K562 (cell line): ENCODE results near the gene PDCD6IP. TPM values are rescaled to one million over a fixed set of nuclear protein-coding genes. Genes with fewer than 3 reads are reported as not detected.

Source experiments
- ATAC-seq: fragments of 200-7000 bp; cut with Tn5 transposase; 3 replicates; pipeline ENCODE4 v1.9.1; 2020; ENCODE audit warnings: moderate library complexity
- BruUV-seq: library from RNA; stranded (reverse); fragments of 400-500 nt; replicated peaks from 2 replicates; lab custom pipeline; 2021; lab: Mats Ljungman, UMichigan
- CTCF ChIA-PET: fragments of 300-600 bp; formaldehyde crosslinking; extraction: SDS; loops from one replicate; lab custom pipeline; 2021; ENCODE audit warnings: low intra/inter-chr PET ratio; lab: Yijun Ruan, JAX
- POLR2A ChIA-PET: fragments of 300-600, 350-650 bp; sonication (Branson Sonifier 250); formaldehyde crosslinking; extraction: SDS; loops from one replicate; lab custom pipeline; 2021; ENCODE audit warnings: antibody characterized with exemption, inconsistent platforms; lab: Yijun Ruan, JAX
- DNase-seq, 4 experiments: peaks; one replicate each; pipeline versions ENCODE4 v3.0.0 to v3.0.0-alpha.2; 2011 to 2018; ENCODE audit warnings: low spot score in 3 of 4, mixed read lengths in 3 of 4; ENCODE audit errors: extremely low read depth in 1 of 4
- FAIRE-seq: peaks from 2 replicates; lab custom pipeline; 2011; peaks lifted over from hg19 to GRCh38; lab: Jason Lieb, UNC
- H2AFZ ChIP-seq: 2 replicates; pipeline ENCODE4 v1.6.0; 2011; ENCODE audit warnings: low read depth, low read length, control low read depth, inconsistent platforms
- H3K27ac ChIP-seq: fragments of 200-600 bp; 3 replicates; pipeline ENCODE4 v1.8.0; 2011; ENCODE audit warnings: low read depth, mild to moderate bottlenecking, control low read depth, inconsistent platforms, low read length, moderate library complexity, mixed read lengths; ENCODE audit errors: extremely low read depth
- H3K27me3 ChIP-seq, 2 experiments: fragments of 300-600 bp in 1 of 2; 2 replicates in 1 of 2; 3 replicates in 1 of 2; pipeline versions ENCODE4 v1.6.0 to v1.8.0; 2011; ENCODE audit warnings: inconsistent platforms in 2 of 2, low read length in 2 of 2, mild to moderate bottlenecking in 1 of 2, mixed read lengths in 1 of 2, moderate library complexity in 1 of 2; ENCODE audit not compliant: control insufficient read depth in 2 of 2, insufficient read depth in 2 of 2
- H3K36me3 ChIP-seq: fragments of 300-600 bp; 3 replicates; pipeline ENCODE4 v1.8.0; 2011; ENCODE audit warnings: mild to moderate bottlenecking, low read length, inconsistent platforms; ENCODE audit not compliant: control insufficient read depth, insufficient read depth
- H3K4me1 ChIP-seq, 2 experiments: fragments of 200-600 bp in 1 of 2; replicated peaks in 1 of 2; 2 replicates in 1 of 2; 3 replicates in 1 of 2; pipeline versions ENCODE4 v1.5.1 to v1.8.0; 2011; ENCODE audit warnings: inconsistent platforms in 2 of 2, low read length in 2 of 2, mild to moderate bottlenecking in 1 of 2, mixed read lengths in 1 of 2, moderate library complexity in 1 of 2; ENCODE audit not compliant: control insufficient read depth in 2 of 2, insufficient read depth in 2 of 2
- H3K4me2 ChIP-seq: 2 replicates; pipeline ENCODE4 v1.6.1; 2011; ENCODE audit warnings: low read length, control low read depth, inconsistent platforms, mixed read lengths; ENCODE audit not compliant: insufficient read depth
- H3K4me3 ChIP-seq: fragments of 200-600 bp; sonication (generic), shearing (Covaris generic); 2 replicates; pipeline ENCODE4 v1.5.1; 2016; ENCODE audit warnings: control low read depth, inconsistent platforms
- H3K79me2 ChIP-seq: fragments of 200-600 bp; 3 replicates; pipeline ENCODE4 v1.8.0; 2011; ENCODE audit warnings: low read length, inconsistent platforms; ENCODE audit not compliant: control insufficient read depth, insufficient read depth
- H3K9ac ChIP-seq, 2 experiments: 2 replicates each; pipeline versions ENCODE4 v1.6.0 to v1.6.1; 2011; ENCODE audit warnings: low read depth in 2 of 2, low read length in 2 of 2, control low read depth in 1 of 2, inconsistent platforms in 1 of 2, mild to moderate bottlenecking in 1 of 2, mixed read lengths in 1 of 2; ENCODE audit not compliant: insufficient read depth in 1 of 2
- H3K9me1 ChIP-seq: one replicate; pipeline ENCODE4 v1.6.0; 2011; ENCODE audit warnings: inconsistent platforms, mild to moderate bottlenecking, low read length, moderate library complexity; ENCODE audit not compliant: control insufficient read depth, insufficient read depth
- H3K9me3 ChIP-seq: replicated peaks from 2 replicates; pipeline ENCODE4 v1.5.1; 2011; ENCODE audit warnings: low read depth, low read length, inconsistent platforms; ENCODE audit not compliant: control insufficient read depth, insufficient read depth
- H4K20me1 ChIP-seq: replicated peaks from 2 replicates; pipeline ENCODE4 v1.6.1; 2011; ENCODE audit warnings: low read length, inconsistent platforms, mixed read lengths; ENCODE audit not compliant: control insufficient read depth, insufficient read depth
- CHCHD3 ChIP-seq: fragments of 250-450 bp; sonication (Bioruptor Pico); IDR thresholded peaks from 2 replicates; pipeline ENCODE4 v2.1.2; 2022; ENCODE audit warnings: mild to moderate bottlenecking
- SOX6 ChIP-seq: fragments of 450-650 bp; IDR thresholded peaks from 2 replicates; pipeline ENCODE4 v1.6.1; 2014; ENCODE audit warnings: mild to moderate bottlenecking
- ZNF232 ChIP-seq: sonication (generic); formaldehyde crosslinking; IDR thresholded peaks from 2 replicates; pipeline ENCODE4 v1.8.0; 2022; ENCODE audit warnings: mild to moderate bottlenecking, missing genetic modification reagents
- ZNF655 ChIP-seq: fragments of 250-450 bp; sonication (Bioruptor Pico); IDR thresholded peaks from 2 replicates; pipeline ENCODE4 v1.5.0; 2021
- WGBS: fragments of 100-300 bp; shearing (Covaris generic); methylation state at CpG from one replicate; pipeline ENCODE4 v1.1.6; 2016; ENCODE audit warnings: low coverage, mixed read lengths; ENCODE audit not compliant: insufficient coverage; ENCODE audit errors: missing lambda C conversion rate; 5-methylcytosine and 5-hydroxymethylcytosine counted together
- in situ Hi-C: fragments of 300-500 bp; cut with MboI; formaldehyde crosslinking; loops from 4 replicates; pipeline ENCODE4 v1.15.0; 2018; ENCODE audit warnings: inconsistent platforms, mixed read lengths
- intact Hi-C: fragments of 100-400 bp; cut with micrococcal nuclease; formaldehyde crosslinking; loops from 2 replicates; pipeline ENCODE4 v1.14.2; 2022
- polyA plus RNA-seq, 8 experiments: library from polyadenylated mRNA; depleted of rRNA in 4 of 8; stranded (reverse) in 5 of 8; unstranded in 3 of 8; fragments of >200 nt; fragmentation: Nextera tagmentation in 2 of 8; fragmentation: Illumina TruSeq in 1 of 8; extraction: Ambion mirVana in 2 of 8; extraction: Trizol in 1 of 8; gene quantifications; 2 replicates each; pipeline versions ENCODE4 v1.2.1 to v1.2.3, GENCODE V29; 2011 to 2014; ENCODE audit warnings: inconsistent platforms in 1 of 8, missing spikeins in 1 of 8
- total RNA-seq, 7 experiments: library from RNA; depleted of rRNA in 6 of 7; stranded (reverse); fragments of >200 nt in 6 of 7; fragmentation: Illumina TruSeq in 2 of 7; extraction: Trizol in 2 of 7; gene quantifications; 2 replicates each; pipeline versions ENCODE4 v1.2.1 to v1.2.3, GENCODE V29; 2011 to 2021; ENCODE audit warnings: low replicate concordance in 1 of 7

Gene PDCD6IP
- total and polyA plus RNA-seq, 9 of the 15 experiments (the other 6 are each of a cell fraction or from before 2014, with no cell fraction given) = 40.2 to 302 (median 122) TPM

GRCh38 chr3:33881156-33882064, 83.0 kb downstream of the PDCD6IP start (continued):
- TF ChIP-seq ZNF655 (CRISPR knock-in tag) (no peak), ZNF232 (CRISPR knock-in tag) (no peak), CHCHD3 (CRISPR knock-in tag) (no peak)

GRCh38 chr3:33882296-33882695, 83.9 kb downstream of the PDCD6IP start:
- POLR2A ChIA-PET = interaction anchor here (0.6 kb wide), 2 partner anchors 229 to 816 kb away, joined by 3 to 4 read pairs; no protein-coding TSS in a partner anchor
- no peak for ATAC-seq
- H3K4me3 ChIP-seq = no peak overlapping the region

More at GRCh38 chr3:33882296-33882695, 83.9 kb downstream of the PDCD6IP start:
- H3K9me1 ChIP-seq = no peaks in the 10 kb centered on the region
- intact Hi-C loops = loop anchor here (5.0 kb wide), 2 partner anchors 225 to 380 kb away; no protein-coding TSS in a partner anchor
- no TSS peak for BruUV-seq
- TF ChIP-seq SOX6 = no peak
- no peaks in the 10 kb centered on the region for H4K20me1 ChIP-seq
- peak overlapping the region; percentile 41; the same call in 1 of the 2 replicates for H2AFZ ChIP-seq
- H3K9me3 ChIP-seq = no peaks in the 10 kb centered on the region
- H3K9ac ChIP-seq = 0 out of 4 replicates have a peak overlapping the region, but pooled peaks of 1 of the 2 experiments have one; percentile 23
- WGBS = 21% methylated on average over 6 of the region's 6 CpGs
- no peaks in the 10 kb centered on the region for H3K79me2 ChIP-seq
- no peak overlapping the region for H3K27ac ChIP-seq
- in situ Hi-C loops = loop anchor here (5.0 to 25.0 kb wide), 3 partner anchors 135 to 805 kb away; no protein-coding TSS in a partner anchor
- no peak overlapping the region for H3K4me2 ChIP-seq
- CTCF ChIA-PET = interaction anchor here (2.0 to 4.3 kb wide), 2 partner anchors 133 to 378 kb away, joined by 6 to 43 read pairs; no protein-coding TSS in a partner anchor
- DNase-seq (no peak), FAIRE-seq (no peak)
- no peaks in the 10 kb centered on the region for H3K36me3 ChIP-seq
- no peaks in the 10 kb centered on the region for H3K27me3 ChIP-seq
- H3K4me1 ChIP-seq = peaks cover 0 to 17% of the 10 kb centered on the region in 2 experiments; a peak in 2 of 5 replicates
